ENCODE results near the gene CCL7.

DNA sequence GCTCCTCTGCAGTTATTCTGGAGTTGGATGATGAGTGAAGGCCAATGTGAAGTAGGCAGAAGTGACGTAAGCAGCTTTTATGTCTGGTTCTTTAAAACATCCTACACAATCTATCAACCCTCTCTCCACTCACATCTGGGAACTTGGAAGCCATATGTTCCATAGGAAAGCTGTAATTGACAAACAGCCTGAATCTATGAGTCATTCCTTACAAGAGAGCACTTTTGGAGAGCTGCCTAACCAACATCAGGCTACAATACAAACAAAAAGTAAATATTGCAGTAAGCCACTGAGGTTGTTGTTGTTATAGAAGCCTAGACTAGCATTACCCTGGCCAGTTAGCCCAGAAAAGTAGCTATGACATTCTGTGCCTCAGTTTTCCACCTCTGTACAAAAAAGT lies 5.9 kb downstream of the CCL7 start:
- TF ChIP-seq, protein P1, sequence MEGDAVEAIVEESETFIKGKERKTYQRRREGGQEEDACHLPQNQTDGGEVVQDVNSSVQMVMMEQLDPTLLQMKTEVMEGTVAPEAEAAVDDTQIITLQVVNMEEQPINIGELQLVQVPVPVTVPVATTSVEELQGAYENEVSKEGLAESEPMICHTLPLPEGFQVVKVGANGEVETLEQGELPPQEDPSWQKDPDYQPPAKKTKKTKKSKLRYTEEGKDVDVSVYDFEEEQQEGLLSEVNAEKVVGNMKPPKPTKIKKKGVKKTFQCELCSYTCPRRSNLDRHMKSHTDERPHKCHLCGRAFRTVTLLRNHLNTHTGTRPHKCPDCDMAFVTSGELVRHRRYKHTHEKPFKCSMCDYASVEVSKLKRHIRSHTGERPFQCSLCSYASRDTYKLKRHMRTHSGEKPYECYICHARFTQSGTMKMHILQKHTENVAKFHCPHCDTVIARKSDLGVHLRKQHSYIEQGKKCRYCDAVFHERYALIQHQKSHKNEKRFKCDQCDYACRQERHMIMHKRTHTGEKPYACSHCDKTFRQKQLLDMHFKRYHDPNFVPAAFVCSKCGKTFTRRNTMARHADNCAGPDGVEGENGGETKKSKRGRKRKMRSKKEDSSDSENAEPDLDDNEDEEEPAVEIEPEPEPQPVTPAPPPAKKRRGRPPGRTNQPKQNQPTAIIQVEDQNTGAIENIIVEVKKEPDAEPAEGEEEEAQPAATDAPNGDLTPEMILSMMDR (IDR thresholded peaks at IDR 0.05), result no peak
- no peak for TF ChIP-seq POLR2A (IDR thresholded peaks at IDR 0.05)
